Prostate gland (tissue), 2 donors: ENCODE measurements around the gene FSD1L.
"Not testable (repeated sequence)": the region's sequence is repeated elsewhere in the genome, so short reads cannot be mapped to it uniquely, and the experiment has no call there.

Experiments
- POLR2A ChIP-seq: fragments of 450-650 bp; IDR thresholded peaks from one replicate; pipeline ENCODE4 v1.6.1; 2016; ENCODE audit warnings: antibody characterized with exemption, mild to moderate bottlenecking
- POLR2AphosphoS5 ChIP-seq: sonication (generic); formaldehyde crosslinking; IDR thresholded peaks from one replicate; pipeline ENCODE4 v1.6.1; 2017; ENCODE audit warnings: antibody characterized with exemption
- TF ChIP-seq, protein P1 (sequence below), 4 experiments: fragments of 200-600 bp in 2 of 4; fragments of 450-650 bp in 2 of 4; sonication (generic) in 2 of 4; IDR thresholded peaks; 1 replicate in 3 of 4; 2 replicates in 1 of 4; pipeline ENCODE4 v1.5.1; 2016 to 2019; ENCODE audit warnings: antibody characterized with exemption in 4 of 4, mild to moderate bottlenecking in 2 of 4, moderate library complexity in 2 of 4

DNA sequence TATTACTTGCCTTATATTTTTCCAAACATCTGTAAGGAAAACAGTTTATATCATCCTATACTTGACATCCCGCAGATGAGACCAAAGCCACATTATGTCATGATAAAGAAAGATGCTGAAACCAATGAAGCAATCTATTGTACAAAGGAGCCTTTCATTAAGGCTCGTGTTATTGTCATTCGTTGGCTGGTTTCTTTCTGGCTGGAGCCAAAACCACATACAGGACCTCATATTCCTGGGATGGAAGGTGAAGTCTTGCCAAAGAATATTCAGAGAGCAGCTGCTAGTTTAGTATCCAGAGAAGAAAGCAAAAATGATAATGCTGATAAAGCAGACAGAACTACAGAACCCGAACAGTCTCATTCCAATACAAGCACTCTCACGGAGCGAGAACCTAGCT lies 73.2 kb downstream of the FSD1L start:
- TF ChIP-seq, protein P1, sequence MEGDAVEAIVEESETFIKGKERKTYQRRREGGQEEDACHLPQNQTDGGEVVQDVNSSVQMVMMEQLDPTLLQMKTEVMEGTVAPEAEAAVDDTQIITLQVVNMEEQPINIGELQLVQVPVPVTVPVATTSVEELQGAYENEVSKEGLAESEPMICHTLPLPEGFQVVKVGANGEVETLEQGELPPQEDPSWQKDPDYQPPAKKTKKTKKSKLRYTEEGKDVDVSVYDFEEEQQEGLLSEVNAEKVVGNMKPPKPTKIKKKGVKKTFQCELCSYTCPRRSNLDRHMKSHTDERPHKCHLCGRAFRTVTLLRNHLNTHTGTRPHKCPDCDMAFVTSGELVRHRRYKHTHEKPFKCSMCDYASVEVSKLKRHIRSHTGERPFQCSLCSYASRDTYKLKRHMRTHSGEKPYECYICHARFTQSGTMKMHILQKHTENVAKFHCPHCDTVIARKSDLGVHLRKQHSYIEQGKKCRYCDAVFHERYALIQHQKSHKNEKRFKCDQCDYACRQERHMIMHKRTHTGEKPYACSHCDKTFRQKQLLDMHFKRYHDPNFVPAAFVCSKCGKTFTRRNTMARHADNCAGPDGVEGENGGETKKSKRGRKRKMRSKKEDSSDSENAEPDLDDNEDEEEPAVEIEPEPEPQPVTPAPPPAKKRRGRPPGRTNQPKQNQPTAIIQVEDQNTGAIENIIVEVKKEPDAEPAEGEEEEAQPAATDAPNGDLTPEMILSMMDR (IDR thresholded peaks at IDR 0.05) = not testable (repeated sequence)
- not testable (repeated sequence) for TF ChIP-seq POLR2A, POLR2AphosphoS5
